Measurements from ENCODE around the gene ERCC6L2. TPM values are rescaled to one million over a fixed set of nuclear protein-coding genes. Genes with fewer than 3 reads are reported as not detected.

ERCC6L2 gene
- total and polyA plus RNA-seq, 2 of the 8 experiments (the other 6 are each of a cell fraction or from before 2014, with no cell fraction given), result 9.8 to 50.0 TPM

DNA sequence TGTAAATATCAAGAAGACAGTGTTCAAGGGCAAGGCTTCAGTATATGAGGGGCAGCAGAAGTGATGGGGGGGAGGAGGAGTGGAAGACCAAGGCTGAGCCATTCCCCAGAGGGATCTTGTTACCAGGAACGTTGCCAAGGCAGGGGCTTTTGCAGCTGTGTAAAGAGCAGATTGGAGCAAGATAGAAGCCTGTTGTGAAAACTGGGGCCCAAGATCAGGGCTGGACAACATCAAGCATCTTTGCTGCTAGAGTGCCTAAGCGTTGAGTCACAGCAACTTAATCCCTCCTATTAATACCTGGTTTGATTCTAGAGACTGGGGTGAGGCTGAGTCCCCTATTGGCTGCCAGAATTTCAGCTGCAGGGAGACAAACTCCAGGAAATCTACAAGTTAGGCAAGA is 18.4 kb upstream of the ERCC6L2 start (continued):
- TF ChIP-seq, protein P1, sequence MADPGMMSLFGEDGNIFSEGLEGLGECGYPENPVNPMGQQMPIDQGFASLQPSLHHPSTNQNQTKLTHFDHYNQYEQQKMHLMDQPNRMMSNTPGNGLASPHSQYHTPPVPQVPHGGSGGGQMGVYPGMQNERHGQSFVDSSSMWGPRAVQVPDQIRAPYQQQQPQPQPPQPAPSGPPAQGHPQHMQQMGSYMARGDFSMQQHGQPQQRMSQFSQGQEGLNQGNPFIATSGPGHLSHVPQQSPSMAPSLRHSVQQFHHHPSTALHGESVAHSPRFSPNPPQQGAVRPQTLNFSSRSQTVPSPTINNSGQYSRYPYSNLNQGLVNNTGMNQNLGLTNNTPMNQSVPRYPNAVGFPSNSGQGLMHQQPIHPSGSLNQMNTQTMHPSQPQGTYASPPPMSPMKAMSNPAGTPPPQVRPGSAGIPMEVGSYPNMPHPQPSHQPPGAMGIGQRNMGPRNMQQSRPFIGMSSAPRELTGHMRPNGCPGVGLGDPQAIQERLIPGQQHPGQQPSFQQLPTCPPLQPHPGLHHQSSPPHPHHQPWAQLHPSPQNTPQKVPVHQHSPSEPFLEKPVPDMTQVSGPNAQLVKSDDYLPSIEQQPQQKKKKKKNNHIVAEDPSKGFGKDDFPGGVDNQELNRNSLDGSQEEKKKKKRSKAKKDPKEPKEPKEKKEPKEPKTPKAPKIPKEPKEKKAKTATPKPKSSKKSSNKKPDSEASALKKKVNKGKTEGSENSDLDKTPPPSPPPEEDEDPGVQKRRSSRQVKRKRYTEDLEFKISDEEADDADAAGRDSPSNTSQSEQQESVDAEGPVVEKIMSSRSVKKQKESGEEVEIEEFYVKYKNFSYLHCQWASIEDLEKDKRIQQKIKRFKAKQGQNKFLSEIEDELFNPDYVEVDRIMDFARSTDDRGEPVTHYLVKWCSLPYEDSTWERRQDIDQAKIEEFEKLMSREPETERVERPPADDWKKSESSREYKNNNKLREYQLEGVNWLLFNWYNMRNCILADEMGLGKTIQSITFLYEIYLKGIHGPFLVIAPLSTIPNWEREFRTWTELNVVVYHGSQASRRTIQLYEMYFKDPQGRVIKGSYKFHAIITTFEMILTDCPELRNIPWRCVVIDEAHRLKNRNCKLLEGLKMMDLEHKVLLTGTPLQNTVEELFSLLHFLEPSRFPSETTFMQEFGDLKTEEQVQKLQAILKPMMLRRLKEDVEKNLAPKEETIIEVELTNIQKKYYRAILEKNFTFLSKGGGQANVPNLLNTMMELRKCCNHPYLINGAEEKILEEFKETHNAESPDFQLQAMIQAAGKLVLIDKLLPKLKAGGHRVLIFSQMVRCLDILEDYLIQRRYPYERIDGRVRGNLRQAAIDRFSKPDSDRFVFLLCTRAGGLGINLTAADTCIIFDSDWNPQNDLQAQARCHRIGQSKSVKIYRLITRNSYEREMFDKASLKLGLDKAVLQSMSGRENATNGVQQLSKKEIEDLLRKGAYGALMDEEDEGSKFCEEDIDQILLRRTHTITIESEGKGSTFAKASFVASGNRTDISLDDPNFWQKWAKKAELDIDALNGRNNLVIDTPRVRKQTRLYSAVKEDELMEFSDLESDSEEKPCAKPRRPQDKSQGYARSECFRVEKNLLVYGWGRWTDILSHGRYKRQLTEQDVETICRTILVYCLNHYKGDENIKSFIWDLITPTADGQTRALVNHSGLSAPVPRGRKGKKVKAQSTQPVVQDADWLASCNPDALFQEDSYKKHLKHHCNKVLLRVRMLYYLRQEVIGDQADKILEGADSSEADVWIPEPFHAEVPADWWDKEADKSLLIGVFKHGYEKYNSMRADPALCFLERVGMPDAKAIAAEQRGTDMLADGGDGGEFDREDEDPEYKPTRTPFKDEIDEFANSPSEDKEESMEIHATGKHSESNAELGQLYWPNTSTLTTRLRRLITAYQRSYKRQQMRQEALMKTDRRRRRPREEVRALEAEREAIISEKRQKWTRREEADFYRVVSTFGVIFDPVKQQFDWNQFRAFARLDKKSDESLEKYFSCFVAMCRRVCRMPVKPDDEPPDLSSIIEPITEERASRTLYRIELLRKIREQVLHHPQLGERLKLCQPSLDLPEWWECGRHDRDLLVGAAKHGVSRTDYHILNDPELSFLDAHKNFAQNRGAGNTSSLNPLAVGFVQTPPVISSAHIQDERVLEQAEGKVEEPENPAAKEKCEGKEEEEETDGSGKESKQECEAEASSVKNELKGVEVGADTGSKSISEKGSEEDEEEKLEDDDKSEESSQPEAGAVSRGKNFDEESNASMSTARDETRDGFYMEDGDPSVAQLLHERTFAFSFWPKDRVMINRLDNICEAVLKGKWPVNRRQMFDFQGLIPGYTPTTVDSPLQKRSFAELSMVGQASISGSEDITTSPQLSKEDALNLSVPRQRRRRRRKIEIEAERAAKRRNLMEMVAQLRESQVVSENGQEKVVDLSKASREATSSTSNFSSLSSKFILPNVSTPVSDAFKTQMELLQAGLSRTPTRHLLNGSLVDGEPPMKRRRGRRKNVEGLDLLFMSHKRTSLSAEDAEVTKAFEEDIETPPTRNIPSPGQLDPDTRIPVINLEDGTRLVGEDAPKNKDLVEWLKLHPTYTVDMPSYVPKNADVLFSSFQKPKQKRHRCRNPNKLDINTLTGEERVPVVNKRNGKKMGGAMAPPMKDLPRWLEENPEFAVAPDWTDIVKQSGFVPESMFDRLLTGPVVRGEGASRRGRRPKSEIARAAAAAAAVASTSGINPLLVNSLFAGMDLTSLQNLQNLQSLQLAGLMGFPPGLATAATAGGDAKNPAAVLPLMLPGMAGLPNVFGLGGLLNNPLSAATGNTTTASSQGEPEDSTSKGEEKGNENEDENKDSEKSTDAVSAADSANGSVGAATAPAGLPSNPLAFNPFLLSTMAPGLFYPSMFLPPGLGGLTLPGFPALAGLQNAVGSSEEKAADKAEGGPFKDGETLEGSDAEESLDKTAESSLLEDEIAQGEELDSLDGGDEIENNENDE (IDR thresholded peaks at IDR 0.05; ENCODE audit: insufficient replicate concordance, low read length), result no peak
- TF ChIP-seq CBX5 (IDR thresholded peaks at IDR 0.05; ENCODE audit: low read depth, low read length), result no peak
- no peak for TF ChIP-seq KDM5A (IDR thresholded peaks at IDR 0.05; ENCODE audit: low read length)
- no peak for TF ChIP-seq TBP (IDR thresholded peaks at IDR 0.05; ENCODE audit: low read depth, low read length)
- TF ChIP-seq, protein P2, sequence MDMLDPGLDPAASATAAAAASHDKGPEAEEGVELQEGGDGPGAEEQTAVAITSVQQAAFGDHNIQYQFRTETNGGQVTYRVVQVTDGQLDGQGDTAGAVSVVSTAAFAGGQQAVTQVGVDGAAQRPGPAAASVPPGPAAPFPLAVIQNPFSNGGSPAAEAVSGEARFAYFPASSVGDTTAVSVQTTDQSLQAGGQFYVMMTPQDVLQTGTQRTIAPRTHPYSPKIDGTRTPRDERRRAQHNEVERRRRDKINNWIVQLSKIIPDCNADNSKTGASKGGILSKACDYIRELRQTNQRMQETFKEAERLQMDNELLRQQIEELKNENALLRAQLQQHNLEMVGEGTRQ (IDR thresholded peaks at IDR 0.05; ENCODE audit: low read length), result no peak
- no peak for TF ChIP-seq HDAC6 (IDR thresholded peaks at IDR 0.05; ENCODE audit: low read depth, low read length)
- no peak for TF ChIP-seq CHD1 (IDR thresholded peaks at IDR 0.05; ENCODE audit: low read depth, low read length)
- no peak for TF ChIP-seq RNF2 (IDR thresholded peaks at IDR 0.05; ENCODE audit: borderline replicate concordance, low read depth, low read length, missing control alignments, poor library complexity, severe bottlenecking)
- TF ChIP-seq HDAC2 (IDR thresholded peaks at IDR 0.05; ENCODE audit: borderline replicate concordance in 1 of 2, low read depth in 2 of 2, low read length in 2 of 2), result no peak
